HG03280 (cell line): ENCODE results near the gene PSME2.

Source experiments
- ATAC-seq: cut with Tn5 transposase; IDR thresholded peaks from one replicate; pipeline ENCODE4 v1.9.1; 2021; ENCODE audit warnings: mild to moderate bottlenecking, moderate library complexity; ENCODE audit not compliant: unreplicated experiment

Gene PSME2

DNA sequence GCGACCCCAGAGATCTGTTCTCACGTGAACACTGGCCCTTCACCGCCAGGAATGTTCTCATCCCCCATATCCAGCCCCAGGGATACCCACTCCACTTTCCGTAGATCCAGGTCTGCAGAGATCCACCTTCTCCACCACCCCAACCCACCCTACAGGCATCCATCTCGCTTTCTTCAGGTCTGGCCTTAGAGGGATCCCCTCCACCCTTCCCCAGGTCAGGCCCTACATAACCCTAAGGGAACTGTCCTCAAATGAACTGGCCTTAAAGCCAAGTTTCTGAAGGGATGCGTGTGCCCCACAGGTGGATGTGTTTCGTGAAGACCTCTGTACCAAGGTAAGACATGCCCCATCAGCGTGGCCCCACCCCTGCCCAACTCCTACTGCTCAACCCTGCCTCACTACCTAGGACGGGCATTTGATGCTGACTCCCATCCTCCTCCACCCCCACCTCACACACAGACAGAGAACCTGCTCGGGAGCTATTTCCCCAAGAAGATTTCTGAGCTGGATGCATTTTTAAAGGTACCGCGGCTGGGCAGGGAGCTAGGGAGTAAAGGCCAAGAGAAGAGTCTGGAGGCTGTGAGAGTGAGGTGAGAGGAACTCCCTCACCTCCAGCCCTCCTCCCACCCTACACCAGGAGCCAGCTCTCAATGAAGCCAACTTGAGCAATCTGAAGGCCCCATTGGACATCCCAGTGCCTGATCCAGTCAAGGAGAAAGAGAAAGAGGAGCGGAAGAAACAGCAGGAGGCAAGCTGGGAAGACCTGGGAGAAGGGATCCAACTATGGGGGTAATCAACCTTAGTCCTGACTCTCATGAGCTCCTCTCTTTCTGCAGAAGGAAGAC, 9.5 kb downstream of the PSME2 start:
- ATAC-seq = no peak

DNA sequence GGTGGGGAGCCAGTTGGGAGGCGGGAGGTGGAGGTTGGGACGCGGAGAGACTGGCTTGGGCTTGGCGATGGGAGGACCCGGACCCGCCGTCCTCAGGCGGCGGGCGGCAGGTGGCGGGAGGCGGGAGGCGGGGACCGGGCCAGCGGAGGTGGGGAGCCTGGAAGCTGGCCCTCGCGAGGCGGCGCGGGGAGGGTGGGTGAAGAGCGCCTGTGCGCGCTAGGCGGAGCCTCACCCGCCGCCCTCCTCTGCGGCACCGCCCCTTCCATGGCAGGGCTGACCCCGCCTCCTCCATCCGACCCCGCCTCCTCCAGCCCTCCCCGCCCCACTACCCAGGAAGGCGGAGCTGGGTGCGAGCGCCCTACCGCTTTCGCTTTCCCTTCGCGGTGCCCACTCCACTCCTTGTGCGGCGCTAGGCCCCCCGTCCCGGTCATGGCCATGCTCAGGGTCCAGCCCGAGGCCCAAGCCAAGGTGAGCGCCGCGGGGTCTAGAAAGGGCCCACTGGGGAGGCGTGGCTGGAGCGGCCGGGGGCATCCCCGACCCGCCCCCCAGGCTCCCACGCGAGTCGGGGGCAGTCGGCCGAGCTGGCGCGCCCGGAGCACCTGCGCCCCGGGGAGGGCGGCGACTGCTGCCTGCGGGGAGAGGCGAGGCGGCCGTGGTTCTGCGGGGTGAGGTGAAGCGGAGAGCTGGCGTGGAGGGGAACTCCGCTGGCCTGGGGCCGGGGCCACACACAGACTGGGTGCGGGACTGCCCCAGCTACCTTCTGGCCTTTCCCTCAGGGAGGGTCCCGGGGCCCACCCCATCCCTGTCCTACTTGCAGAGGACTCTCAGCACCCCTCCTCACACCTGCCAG, 10.4 kb downstream of the PSME2 start, which contains the start of gene PSME1:
PSME1 (plus strand) TSS at position 361 of the 850 bp plus-strand sequence; CDS start at position 430, 69 bp downstream.
- ATAC-seq = peak; percentile 92

DNA sequence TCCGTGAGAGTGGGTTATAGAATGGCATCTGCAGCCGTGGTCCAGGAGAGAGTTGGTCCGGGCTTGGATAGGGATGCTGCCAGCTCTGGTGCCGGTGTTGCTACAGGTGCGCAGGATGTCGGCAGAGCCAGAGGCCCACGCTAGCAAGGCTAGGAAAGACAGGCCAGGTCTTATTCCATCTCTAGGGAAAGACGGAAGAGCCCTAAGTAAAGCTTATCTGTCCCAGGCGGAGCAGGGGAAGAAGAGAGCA, 10.9 kb downstream of the PSME2 start:
- peak; percentile 8 for ATAC-seq

DNA sequence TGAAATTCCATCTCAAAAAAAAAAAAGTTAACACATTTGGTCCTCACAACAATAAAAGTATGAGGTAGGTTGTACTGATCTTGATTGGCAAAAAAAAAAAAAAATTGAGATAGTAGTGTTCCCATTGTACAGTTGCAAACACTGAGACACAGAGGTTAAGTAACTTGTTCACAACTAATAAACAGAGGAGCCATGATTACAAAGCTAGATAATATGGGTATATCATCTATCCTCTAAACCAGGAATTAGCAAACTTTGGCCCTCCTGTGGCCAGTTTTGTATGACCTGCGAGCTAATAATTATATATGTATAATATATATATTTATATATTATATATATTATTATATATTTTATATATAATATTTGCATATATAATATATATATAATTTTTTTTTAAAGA, 12.7 kb downstream of the PSME2 start:
- ATAC-seq = no peak

DNA sequence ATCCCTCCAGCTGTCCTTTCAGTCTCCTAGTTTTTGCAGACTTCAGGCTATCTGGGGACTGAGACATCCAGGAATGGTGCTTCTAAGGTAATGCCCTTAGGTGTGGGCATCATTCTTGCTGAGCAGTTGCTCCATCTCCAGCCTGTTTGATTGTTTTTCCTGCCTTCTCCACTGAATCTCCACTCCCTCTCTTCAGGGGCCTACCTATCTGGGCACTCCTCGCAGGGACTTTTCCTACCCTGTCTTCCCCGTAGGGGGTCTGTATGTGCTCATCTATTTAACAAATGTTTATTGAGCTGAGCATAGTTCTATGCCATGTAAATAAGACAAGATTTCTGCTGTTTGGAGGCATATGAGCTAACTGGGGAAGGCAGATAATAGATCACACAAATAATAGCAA, 13.4 kb downstream of the PSME2 start:
- no peak for ATAC-seq

DNA sequence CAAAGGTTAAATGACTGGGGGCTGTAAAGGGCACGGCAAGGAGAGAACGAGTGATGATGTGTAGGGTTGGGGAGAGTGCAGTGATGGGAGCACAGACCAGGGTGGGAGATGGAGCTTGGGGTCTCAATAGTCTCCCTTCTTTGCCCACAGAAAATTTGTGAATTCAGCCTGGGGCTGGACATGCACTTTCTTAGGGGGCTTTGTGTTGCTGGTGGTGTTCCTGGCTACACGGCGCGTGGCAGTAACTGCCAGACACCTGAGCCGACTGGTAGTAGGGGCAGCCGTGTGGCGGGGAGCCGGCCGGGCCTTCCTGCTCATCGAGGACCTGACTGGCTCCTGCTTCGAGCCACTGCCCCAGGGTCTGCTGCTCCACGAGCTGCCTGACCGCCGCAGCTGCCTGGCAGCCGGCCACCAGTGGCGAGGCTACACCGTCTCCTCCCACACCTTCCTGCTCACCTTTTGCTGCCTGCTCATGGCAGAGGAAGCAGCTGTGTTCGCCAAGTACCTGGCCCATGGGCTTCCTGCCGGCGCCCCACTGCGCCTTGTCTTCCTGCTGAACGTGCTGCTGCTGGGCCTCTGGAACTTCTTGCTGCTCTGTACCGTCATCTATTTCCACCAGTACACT, 14.2 kb downstream of the PSME2 start:
- no peak for ATAC-seq

DNA sequence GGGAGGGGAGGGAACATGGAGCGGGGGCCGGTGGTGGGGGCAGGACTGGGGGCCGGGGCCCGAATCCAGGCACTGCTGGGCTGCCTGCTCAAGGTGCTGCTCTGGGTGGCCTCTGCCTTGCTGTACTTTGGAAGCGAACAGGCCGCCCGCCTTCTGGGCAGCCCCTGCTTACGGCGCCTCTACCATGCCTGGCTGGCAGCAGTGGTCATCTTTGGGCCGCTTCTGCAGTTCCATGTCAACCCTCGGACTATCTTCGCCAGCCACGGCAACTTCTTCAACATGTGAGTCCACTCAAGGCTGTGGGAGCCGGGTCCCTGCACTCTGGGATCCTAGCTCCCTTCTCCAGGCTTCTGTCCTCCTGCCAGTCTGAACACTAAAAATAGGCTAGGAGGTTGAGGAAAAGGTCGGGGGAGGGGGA, 14.9 kb downstream of the PSME2 start:
- no peak for ATAC-seq

DNA sequence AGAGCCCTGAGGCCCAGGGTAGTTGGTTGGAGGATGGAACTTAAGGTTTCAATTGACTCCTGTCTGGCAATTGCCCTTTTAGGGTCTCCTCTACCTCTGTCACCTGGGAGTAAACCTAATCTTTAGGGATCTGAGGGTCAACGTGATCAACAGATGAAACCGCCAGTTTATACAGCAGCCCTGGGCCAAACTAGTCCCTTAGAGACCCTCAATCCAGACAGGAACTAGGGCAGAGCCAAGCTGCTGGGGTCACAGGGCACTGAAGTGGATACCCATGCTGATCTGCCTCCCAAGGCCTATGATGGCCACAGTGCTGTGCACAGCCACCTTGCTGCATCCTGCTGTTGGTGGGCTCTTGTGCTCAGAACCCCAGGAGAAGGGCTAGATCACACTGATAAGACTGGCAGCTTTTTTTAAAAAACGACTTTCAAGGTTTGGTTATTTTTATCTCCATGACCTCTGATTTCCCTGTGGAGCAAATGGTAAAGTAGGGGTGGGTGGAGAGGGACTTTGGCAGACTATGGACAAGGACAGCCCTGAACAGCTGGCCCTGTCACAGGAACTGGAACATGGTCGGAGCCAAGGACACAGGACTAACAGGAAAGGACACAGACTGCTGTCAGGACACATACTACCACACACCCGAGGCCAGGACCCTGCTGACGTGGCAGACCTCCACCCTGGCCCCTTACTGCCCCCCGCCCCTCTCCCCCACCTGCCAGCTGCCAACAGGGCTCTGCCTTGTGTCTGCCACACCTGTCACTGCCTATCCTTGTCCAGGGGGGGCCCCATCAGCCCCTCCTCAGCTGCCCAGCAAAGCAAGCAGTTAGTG, 15.5 kb downstream of the PSME2 start:
- ATAC-seq = no peak

DNA sequence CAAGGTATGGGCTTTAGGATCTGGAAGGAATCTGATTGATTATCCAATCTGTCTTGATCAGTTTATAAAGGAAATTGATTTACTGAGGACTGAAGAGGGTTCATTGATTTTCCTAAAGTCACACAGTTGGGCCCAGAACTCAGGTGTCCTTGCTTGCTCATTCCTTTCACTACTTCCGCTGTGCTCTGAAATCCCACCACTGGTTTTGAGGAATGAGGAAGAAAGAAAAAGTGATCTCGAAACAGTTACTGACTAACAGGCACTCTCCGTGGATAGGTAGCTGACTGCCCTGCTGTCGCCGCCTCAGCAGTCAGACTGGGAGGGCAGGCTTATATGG, 16.1 kb downstream of the PSME2 start, which contains the start of gene FITM1:
FITM1 (plus strand) TSS at position 280 of the 337 bp plus-strand sequence. CDS start 905 bp downstream, outside the sequence.
- no peak for ATAC-seq

DNA sequence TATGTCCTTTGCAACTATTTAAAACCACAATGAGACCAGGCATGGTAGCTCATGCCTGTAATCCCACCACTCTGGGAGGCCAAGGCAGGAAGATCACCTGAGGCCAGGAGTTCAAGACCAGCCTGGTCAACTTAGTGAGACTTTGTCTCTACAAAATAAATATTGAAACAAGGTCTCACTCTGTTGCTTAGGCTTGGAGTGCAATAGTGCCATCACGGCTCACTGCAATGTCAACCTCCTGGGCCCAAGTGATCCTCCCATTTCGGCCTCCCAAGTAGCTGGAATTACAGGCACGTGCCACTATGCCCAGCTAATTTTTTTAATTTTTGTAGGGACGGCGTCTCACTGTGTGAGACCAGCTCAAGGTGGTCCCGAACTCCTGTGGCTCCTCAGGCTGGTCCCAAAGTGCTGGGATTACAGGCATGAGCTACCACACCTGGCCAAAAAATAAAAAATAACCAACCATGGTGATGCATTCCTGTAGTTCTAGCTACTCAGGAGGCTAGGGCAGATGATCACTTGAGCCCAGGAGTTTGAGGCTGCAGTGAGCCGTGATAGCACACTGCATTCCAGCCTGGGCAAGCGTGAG, 16.9 kb downstream of the PSME2 start:
- ATAC-seq = no peak

DNA sequence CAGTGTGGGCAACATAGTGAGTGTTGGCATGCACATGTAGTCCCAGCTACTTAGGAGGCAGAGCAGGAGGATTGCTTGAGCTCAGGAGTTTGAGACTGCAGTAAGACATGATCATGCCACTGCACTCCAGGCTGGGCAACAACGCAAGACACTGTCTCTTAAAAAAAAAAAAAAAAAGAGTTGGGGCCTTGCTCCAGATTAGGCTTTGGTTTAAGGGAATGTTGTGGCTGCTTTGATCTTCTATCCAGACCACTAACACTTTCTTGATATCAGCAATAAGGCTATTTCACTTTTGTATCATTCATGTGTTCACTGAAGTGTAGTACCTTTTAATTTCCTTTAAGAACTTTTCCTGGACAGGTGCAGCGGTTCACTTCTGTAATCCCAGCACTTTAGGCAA, 18.7 kb downstream of the PSME2 start:
- no peak for ATAC-seq

DNA sequence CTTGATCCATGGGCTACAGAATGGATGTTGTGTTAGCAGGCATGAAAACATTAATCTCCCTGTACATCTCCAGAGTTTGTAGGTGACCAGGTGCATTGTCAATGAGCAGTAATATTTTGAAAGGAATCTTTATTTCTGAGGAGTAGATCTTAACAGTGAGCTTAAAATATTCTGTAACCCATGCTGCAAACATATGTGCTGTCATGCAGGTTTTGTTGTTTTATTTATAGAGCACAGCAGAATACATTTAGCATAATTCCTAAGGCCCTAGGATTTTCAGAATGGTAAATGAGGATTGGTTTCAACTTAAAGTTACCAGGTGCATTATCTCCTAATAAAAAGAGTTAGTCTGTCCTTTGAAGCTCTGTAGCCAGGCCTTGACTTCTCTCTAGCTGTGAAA, 19.5 kb downstream of the PSME2 start:
- no peak for ATAC-seq

DNA sequence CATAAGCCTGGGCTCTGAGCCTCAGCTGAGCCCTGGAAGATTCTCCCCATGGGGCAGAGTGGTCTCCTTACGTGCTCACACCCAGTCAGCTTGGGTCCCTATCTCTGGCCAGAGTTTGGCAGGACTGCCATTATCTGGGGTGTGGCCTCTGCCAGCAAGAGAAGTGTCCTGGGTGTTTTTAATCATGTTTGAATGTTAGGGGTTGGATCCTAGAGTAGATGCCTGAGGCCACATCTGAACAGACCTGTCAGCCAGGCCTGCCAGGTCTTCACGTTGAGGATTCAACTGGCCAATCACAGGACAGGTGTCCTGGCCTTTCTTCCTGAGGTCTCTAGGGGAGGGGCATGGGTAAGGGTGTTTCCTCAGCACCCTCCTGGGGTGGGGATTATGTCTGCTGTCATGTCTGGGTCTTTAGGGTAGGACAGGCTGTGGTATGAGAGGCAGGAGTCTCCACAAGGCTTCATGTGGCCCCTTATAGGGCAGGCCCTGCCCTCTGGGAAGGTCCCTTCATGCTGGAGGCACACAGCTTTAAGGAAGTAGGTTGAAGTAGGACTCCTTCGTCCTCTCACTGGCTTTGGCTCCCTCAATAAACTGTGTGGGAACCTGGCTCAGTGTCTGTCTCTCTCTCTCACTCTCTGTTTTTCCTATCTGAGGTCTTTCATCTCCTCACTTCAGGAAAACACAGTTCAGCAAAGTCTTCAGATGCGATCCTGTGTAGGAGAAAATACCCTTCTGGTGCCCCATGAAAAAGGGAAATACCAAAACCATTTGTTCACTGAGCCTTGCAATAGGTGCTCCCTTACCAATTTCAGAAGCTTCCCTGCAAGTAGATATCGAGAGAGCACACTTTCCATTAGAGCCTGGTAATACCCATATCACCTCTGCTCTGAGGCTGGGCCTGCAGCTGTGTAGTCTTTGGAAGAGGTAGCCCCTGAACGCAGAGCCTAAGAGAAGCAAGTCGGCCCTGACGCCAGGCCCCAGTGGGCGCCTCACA, 22.7 kb downstream of the PSME2 start:
- ATAC-seq = no peak

DNA sequence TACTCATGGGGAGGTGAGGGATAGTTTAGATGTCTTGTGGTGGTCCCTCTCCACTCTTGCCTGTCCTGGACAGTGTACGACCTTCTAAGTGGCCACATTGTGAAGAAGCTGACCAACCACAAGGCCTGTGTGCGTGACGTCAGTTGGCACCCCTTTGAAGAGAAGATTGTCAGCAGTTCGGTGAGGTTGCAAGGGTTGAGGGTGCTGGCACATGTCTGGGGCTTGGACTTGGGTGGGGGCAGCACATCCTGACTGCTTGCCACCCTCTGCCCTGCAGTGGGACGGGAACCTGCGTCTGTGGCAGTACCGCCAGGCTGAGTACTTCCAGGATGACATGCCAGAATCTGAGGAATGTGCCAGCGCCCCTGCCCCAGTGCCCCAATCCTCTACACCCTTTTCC, 23.5 kb downstream of the PSME2 start:
- no peak for ATAC-seq

DNA sequence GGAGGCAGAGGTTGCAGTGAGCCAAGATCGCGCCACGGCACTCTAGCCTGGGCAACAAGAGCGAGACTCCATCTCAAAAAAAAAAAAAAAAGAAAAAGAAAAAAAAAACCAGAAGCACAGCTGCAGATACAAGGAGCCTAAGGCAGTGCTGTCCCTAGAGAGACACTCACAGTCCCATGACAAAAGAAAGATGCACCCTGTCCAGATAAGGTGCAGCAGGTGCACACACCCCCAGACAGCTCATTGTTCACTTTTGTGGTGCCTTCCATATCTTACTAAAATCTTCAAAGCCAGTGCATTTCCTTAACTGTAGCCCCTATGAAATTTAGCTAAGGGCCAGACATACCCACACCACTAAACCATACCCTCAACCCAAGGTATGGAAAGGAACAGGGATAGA, 24.0 kb downstream of the PSME2 start:
- no peak for ATAC-seq

DNA sequence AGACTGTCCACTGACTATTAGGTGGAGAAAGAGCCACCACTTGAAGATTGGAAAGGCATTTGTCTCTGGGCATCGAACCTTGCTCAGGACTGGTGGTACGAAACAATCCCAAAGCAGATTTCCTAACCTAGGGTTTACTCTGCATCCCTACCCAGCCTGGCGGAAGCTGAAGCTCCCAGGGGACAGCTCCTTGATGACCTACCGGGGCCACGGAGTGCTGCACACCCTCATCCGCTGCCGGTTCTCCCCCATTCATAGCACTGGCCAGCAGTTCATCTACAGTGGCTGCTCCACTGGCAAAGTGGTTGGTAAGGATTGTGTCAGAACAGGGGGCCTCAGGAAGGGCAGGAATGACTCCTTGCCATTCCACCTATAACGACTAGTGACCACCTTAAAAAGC, 25.2 kb downstream of the PSME2 start:
- no peak for ATAC-seq

DNA sequence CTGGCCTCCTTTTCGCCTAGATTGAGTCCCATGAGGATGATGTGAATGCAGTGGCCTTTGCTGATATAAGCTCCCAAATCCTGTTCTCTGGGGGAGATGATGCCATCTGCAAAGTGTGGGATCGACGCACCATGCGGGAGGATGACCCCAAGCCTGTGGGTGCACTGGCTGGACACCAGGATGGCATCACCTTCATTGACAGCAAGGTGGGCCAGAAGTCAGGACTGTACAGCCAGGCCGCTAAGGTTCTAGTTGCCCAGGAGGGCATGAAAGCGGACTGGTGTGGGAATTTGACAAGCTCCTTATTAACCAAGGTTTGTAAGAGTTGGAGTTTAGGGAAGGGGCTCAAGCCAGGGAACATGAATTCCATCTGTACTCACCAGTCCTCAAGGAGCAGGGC, 26.7 kb downstream of the PSME2 start:
- no peak for ATAC-seq

DNA sequence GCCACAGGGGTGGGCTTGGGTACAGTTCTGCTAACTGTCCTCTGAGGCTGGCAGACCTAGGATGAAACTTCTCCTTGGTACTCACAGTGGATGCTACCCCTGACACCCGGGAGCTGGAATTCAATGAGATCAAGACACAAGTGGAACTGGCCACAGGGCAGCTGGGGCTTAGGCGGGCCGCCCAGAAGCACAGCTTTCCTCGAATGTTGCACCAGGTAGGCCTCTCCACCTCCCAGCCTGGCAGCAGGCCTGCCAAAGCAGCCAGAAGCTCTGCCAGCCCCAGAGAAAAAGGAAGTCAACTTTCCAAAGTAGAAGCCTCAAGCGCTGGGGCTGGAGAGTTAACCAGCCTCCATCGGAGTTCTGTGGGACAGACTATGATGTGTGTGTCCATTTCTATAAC, 29.2 kb downstream of the PSME2 start:
- no peak for ATAC-seq

DNA sequence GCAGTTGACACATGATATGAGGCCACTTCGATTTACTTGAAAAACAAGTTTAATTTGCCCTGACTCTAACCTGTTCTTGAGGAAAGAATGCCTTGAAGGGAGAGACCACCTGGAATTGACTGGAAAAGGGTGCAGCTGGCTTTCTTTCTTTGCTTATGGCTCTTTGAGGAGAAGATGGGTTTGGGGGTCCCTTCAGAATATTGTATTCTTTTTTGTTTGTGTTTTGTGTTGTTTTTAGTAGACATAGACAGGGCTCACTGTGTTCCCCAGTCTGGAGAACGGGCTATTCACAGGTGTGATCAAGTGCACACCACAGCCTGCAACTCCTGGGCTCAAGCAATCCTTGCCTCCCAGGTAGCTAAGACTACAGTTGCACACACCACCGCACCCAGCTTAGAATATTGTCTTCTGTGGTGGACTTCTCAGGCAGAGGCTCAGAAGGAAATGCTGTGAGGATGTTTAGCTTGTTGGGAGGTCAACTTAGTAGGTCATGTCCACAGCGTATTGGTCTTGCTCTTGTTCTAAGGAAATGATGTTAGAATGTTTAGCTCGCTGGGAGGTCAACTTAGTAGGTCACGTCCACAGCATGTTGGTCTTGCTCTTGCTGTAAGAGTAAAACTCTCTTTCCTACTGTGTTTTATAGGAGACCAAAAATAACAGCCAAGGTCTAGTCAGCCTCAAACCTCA, 30.1 kb downstream of the PSME2 start:
- no peak for ATAC-seq
